HG02973 (cell line): ENCODE data around the gene MCCD1.

Experiments
- ATAC-seq: cut with Tn5 transposase; IDR thresholded peaks from one replicate; pipeline ENCODE4 v1.9.1; 2021; ENCODE audit warnings: moderate library complexity; ENCODE audit not compliant: unreplicated experiment

Gene MCCD1

GRCh38 chr6:31510007-31510406 is 18.8 kb upstream of the MCCD1 start:
- ATAC-seq = no peak

- ATAC-seq = no peak
Measured at GRCh38 chr6:31513456-31514165, 15.2 kb upstream of the MCCD1 start.

DNA sequence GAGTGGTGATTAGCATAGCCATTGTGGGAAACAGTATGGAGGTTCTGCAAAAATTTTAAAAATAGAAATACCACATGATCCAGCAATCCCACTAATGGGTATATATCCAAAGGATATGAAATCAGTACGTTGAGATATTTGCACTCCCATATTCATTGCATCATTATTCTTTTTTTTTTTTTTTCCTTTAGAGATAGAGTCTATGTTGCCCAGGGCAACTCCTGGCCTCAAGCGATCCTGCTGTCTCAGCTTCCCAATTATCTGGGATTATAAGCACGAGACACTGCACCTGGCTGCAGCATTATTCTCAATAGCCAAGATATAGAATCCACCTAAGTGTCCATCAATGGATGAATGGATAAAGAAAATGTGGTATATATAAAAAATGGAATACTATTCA is 6.9 kb upstream of the MCCD1 start:
- no peak for ATAC-seq

GRCh38 chr6:31525553-31525931 is 3.2 kb upstream of the MCCD1 start:
- ATAC-seq = no peak

- ATAC-seq = no peak
Measured at GRCh38 chr6:31525932-31526591, 2.7 kb upstream of the MCCD1 start.

DNA sequence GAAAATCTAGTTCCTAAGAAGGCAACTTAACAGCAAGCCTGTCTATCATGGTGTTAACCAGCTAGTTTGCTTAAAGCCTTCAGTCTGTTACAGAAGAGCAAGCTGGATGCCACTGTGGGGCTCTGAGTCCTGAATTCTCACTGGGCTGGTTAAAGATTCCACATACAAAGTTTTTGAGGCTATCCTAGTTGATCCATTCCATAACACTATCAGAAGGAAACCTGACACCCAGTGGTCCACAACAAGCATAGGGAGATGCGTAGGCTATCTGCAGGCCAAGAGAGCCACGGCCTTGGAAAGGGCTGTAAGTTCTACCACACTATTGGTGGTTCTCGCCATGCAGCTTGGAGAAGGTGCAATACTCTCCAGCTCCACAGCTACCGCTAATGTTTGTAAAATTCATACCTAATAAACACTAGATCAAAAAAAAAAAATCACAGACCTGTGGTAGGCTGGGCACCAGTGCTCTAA is 420 bp upstream of the MCCD1 start:
- ATAC-seq = no peak

GRCh38 chr6:31529329-31530150 is 778 bp downstream of the MCCD1 start:
- ATAC-seq = no peak

GRCh38 chr6:31530659-31531058 is 1.9 kb downstream of the MCCD1 start:
- no peak for ATAC-seq

DNA sequence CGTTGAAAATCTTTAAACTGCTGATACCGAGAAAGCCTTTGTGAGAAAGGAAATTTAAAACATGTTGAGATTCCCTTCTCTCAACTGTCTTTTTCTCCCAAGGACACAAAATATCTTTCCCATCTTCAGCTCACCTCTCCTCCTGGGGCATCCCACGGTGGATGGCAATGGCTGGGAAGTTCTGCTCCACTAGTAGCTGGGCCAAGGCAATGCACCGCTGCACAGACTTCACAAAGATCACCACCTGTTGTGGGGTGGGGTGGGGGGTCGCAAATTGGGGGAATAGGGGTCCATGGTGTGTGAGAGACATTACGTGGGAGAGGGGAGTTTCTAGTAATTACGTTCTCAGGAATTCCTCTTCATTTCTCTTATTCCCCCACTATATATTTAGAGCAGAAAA is 2.4 kb downstream of the MCCD1 start:
- ATAC-seq = no peak

DNA sequence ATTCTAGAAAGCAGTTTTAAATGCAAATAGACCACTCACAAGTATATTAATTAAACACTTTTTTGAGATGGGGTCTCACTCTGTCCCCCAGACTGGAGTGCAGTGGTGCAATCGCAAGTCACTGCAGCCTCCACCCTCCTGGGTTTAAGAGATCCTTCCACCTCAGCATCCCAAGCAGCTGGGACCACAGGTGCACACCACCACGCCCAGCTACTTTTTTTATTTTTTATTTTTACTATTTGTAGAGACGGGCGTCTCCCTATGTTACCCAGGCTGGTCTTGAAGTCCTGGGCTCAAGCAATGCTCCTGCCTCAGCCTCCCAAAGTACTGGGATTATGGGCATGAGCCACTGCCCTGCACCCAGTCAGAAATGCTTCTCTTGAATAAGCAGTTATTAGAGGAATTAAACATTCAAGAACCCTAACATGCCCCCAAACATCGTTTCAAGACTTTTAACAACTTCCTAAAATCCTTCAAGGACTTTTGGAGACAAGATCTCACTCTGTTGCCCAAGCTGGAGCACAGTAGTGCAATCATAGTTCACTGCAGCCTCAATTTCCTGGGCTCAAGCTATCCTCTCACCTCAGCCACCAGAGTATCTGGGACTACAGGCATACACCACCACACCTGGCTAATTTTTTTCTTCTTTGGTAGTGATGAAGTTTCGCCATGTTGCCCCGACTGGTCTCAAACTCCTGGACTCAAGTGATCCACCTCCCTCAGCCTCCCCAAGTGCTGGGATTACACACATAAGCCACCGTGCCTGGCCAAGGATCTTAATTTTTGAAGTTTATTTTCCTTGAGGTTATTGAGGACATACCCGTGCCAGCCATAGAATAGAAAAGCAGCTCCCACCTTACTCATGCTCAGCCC is 3.2 kb downstream of the MCCD1 start:
- no peak for ATAC-seq

- no peak for ATAC-seq
Measured at GRCh38 chr6:31532644-31533454, 4.1 kb downstream of the MCCD1 start.

DNA sequence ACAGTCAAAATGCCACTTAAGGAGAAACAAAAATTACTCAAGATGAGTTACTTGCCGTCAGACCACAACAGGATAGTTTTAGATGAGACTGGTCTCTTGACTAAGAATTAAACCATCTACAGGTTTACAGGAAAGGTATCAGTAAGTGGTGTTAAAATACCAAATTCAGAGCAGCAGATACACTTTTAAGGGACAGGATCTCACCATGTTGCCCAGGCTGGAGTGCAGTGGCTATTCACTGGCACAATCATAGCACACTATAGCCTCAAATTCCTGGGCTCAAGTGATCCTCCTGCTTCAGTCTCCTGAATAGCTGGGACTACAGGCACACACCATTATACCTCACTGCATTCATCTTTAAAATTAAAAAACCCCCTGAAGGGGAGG is 4.7 kb downstream of the MCCD1 start:
- ATAC-seq = no peak

GRCh38 chr6:31534011-31534410 is 5.2 kb downstream of the MCCD1 start:
- no peak for ATAC-seq

GRCh38 chr6:31534521-31535040 is 5.8 kb downstream of the MCCD1 start:
- ATAC-seq = no peak

- ATAC-seq = no peak
Measured at GRCh38 chr6:31535538-31536324, 7.0 kb downstream of the MCCD1 start.

DNA sequence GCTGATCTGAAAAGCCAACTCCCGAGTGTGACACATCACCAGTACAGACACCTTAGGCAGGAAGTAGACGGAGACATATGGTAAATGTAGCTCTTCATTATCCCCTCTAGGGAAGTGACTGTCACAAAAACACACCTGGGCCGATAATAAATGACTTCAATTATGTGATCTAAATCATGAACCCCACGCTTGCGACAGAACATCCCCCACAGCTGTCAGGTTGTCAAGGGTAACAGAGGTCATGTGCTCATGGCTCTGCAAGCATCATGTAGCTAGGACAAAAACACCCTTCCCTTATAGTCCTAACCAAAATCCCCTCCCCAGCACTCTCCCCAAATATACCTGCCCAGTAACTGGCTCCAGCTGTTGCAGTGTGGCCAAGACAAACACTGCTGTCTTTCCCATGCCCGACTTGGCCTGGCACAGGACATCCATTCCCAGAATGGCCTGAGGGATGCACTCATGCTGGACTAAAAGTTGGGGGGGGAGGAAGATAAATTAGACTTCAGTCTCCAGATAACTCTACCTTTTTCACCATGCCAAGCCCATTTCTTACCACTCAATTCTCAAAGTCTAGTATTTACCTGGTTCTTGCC is 10.1 kb downstream of the MCCD1 start:
- ATAC-seq = no peak

DNA sequence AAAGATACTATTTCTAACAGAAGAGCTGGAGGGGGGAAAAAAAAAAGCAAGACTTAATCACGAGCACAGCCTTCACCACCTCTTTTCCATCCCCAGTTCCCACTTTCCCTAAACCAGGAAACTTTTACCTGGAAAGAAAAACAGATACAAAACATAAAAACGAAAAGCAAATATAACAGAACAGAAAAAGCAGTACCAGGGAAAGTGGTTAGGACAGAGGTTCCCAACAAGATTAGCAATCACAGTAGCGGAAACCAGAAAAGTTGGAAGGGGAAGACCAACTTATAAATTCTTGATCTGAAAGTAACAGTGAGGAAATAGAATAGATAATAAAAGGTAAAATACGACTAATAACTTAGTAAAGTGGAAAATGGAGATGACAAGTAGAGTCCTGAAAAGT is 11.9 kb downstream of the MCCD1 start:
- ATAC-seq = no peak

DNA sequence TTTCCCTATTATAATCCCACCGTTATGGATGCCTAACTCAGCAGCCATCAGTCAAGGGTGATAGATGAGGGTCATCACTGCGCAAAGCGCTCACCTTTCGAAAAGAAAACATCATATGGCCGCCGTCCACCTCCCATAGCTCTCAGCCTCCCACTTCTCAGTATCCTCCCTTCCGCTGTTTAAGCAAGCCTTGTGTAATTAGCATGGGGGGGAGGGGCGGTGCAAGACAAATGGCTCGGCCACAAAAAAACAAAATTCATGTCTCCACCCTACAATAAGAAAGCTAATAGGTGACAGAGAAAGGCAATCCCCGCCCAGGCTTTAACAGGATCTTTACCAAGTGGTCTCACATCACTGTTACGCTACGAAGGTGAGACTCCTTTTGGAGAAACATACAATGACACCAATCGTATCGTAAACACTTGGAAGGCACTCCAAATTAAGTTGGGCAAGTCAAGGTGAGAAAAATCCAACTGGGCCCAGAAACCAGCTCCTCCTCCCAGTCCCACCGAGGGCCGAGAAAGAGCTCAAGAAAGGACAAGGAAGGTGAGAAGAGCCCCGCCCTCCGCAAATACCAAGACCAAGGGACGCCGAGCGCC is 12.4 kb downstream of the MCCD1 start:
- ATAC-seq = no peak
